Measurements from ENCODE around the gene SORBS2. TPM values are rescaled to one million over a fixed set of nuclear protein-coding genes. Genes with fewer than 3 reads are reported as not detected.

The SORBS2 gene
- total and polyA plus RNA-seq, 2 of the 8 experiments (the other 6 are each of a cell fraction or from before 2014, with no cell fraction given): 73.0 to 87.1 TPM

GRCh38 chr4:185591679-185592141 lies 220.3 kb downstream of the SORBS2 start (continued):
- no peak for TF ChIP-seq SRF (IDR thresholded peaks at IDR 0.05; ENCODE audit: low read depth, low read length)
- TF ChIP-seq ATF3 (IDR thresholded peaks at IDR 0.05; ENCODE audit: insufficient read depth, low read depth, low read length): no peak
- TF ChIP-seq KDM4A (IDR thresholded peaks at IDR 0.05; ENCODE audit: low read depth, low read length, severe bottlenecking): no peak
- no peak for TF ChIP-seq NRF1 (IDR thresholded peaks at IDR 0.05; ENCODE audit: low read depth, low read length)
